GM20431 (cell line): ENCODE data around the gene B4GALNT2.
"Not testable (repeated sequence)": the region's sequence is repeated elsewhere in the genome, so short reads cannot be mapped to it uniquely, and the experiment has no call there.

ENCODE experiments used
- in situ Hi-C: fragments of 300-500 bp; cut with MseI, MboI; formaldehyde crosslinking; loops from one replicate; pipeline ENCODE4 v1.15.0; 2020; ENCODE audit warnings: low sequenced_read_pairs; ENCODE audit not compliant: unreplicated experiment

The B4GALNT2 gene

GRCh38 chr17:49132699-49133364 lies at the start of gene B4GALNT2:
Gene B4GALNT2, plus strand, starts transcription at chr17:49132769. Its CDS starts 24 bp downstream, at chr17:49132793.
- in situ Hi-C loops, result no loop called here

- in situ Hi-C loops, result not testable (repeated sequence)
Measured at GRCh38 chr17:49085046-49085445, 47.5 kb upstream of the B4GALNT2 start.

- in situ Hi-C loops, result no loop called here
Measured at GRCh38 chr17:49085565-49086315, 46.8 kb upstream of the B4GALNT2 start.

DNA sequence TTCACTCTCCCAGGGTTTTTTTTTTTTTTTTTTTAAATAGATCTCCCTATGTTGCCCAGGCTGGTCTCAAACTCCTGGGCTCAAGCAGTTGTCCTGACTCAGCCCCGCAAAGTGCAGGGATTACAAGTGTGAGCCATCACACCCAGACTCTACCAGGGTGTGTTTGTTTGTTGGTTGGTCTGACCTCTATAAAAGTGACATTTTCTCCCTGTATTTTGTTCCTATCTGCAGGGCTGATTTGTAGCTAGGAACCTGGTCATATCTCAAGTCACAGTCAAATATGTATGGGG lies 46.3 kb upstream of the B4GALNT2 start:
- in situ Hi-C loops, result no loop called here

GRCh38 chr17:49086649-49087048 lies 45.9 kb upstream of the B4GALNT2 start:
- in situ Hi-C loops, result no loop called here

DNA sequence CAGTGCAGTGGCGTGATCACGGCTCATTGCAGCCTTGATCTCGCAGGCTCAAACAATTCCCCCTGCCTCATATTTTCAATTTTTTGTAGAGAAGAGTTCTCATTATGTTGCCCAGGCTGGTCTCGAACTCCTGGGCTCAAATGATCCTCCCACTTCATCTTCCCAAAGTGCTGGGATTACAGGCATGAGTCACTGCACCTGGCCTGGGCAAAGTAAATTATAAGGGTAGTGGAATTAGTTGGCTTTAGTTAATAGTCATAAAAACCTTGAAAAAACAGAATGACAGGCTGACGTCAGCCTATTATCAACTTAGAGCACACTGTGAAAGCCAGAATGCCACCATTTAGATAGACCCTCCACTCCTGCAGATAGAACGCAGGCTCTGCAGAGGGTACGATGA lies 43.5 kb upstream of the B4GALNT2 start:
- in situ Hi-C loops, result no loop called here

DNA sequence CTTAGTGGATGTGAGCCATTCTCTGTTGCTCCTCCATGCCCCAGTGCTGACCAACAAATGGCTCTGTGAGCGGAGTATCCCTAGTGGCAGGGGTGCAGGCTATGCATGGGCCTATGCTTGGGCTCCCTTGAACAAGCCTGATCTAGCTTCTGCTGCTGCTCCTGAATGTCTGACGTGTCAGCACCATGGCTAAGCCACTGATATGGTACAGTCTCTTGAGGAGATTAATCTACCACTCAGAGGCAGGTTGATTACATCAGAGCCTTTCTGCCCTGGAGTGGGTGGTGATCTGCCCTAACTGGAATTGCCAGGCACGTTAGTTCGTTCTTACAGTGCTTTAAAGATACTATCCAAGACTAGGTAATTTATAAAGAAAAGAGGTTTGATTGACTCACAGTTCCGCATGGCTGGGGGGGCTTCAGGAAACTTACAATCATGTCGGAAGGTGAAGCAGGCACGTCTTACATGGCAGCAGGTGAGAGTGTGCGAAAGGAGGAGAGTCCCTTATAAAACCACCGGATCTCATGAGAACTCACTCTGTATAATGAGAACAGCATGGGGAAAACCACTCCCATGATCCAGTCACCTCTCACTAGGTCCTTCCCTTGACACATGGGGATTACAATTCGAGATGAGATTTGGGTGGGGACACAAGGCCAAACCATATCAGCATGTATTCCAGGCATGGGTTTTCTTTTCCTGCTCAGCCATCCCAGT lies 41.5 kb upstream of the B4GALNT2 start:
- in situ Hi-C loops, result no loop called here

DNA sequence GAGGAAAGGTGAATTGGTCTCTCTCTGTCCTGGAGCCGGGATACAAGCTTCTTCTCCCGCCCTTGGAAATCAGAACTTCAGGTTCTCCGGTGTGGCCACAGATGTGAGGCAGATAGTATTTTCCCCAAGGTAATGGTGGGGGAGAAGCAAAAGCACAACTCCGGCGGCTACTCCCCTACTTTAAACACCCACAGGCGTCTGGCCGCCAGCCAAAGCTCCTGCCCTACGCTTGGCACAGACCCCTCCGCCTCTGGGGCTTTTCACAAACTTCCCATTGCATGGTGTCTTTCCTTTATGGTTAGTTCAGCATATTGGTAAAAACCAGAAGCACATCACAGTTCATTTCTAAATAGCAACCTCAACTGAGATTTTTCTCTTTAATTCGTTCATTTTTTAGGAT lies 39.4 kb upstream of the B4GALNT2 start:
- in situ Hi-C loops, result no loop called here

- in situ Hi-C loops, result no loop called here
Measured at GRCh38 chr17:49100601-49101000, 32.0 kb upstream of the B4GALNT2 start.

DNA sequence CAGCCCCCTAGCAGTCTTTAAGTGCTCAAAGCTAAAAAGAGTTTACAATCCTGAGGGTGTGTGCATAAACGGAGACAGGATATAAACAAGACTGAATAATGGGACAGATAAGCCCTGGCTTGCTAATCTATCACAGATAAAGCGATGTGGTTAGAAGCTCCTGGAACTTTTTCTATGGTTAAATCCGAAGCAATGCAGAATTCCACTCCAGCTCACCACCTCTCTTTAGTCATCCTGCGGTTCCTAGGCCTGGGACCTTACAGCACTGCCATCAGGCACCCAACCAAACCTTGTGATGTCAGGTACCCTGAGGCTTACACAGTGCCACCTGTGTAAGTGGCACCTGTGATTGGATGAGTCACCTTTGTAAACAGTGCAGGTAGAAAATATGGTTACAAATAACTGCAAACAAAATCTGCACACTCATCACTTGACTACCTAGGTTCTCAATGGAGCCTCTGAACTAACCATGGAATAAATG lies 31.5 kb upstream of the B4GALNT2 start:
- in situ Hi-C loops, result no loop called here

GRCh38 chr17:49103360-49103759 lies 29.2 kb upstream of the B4GALNT2 start:
- in situ Hi-C loops, result not testable (repeated sequence)

- in situ Hi-C loops, result no loop called here
Measured at GRCh38 chr17:49104511-49105074, 28.0 kb upstream of the B4GALNT2 start.

GRCh38 chr17:49106321-49107210 lies 26.0 kb upstream of the B4GALNT2 start:
- in situ Hi-C loops, result no loop called here

GRCh38 chr17:49107211-49107557 lies 25.4 kb upstream of the B4GALNT2 start:
- in situ Hi-C loops, result no loop called here

DNA sequence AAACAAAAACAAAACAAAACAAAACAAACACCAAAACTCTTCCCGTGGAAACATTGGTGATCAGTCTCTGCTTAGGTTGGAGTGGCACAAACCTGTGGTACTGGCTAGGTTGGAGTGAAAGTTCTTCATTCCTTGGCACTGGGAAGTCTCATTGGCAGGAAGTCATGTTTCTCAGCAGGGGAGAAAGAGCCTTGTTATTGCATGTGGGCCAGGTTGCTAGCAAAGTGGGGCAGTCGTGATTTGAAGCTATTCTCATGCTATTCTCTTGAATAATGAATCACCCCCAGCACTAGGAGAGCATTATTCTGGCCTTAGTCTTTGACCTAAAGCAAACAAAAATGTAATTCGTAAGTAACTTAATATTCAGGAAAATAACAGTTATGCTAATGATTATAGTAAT lies 24.3 kb upstream of the B4GALNT2 start:
- in situ Hi-C loops, result no loop called here

GRCh38 chr17:49110509-49110908 lies 22.1 kb upstream of the B4GALNT2 start:
- in situ Hi-C loops, result no loop called here

DNA sequence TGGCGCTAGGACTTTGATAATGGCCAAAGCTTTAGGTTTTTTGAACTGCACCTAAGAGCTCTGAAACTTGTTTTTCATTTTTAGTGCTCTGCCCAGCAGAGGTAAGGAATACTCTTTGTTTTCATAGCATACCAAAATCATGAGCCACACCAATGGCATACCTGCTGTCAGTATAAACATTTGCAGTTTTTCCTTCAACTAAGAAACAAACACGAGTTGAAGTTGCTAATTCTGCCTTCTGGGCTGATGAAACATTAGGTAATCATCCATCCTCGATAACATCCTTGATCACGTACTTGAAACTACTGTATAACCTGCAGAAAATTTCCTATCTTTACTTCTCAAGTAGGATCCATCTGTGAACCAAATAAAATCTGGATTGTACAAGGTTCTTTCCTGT lies 20.6 kb upstream of the B4GALNT2 start:
- in situ Hi-C loops, result no loop called here

GRCh38 chr17:49112936-49113335 lies 19.6 kb upstream of the B4GALNT2 start:
- in situ Hi-C loops, result no loop called here

- in situ Hi-C loops, result no loop called here
Measured at GRCh38 chr17:49114703-49115102, 17.9 kb upstream of the B4GALNT2 start.
